GM19240 (cell line): ENCODE measurements around the gene TSHB.
"Not testable (repeated sequence)": the region's sequence is repeated elsewhere in the genome, so short reads cannot be mapped to it uniquely, and the experiment has no call there.

Experiments used
- DNase-seq: peaks from one replicate; pipeline ENCODE4 v3.0.0; 2011; ENCODE audit warnings: low spot score; ENCODE audit not compliant: insufficient read length

Gene TSHB

GRCh38 chr1:115029526-115029925 lies at the start of gene TSHB:
Gene TSHB, plus strand, starts transcription at chr1:115029826. Its CDS starts 3,537 bp downstream, at chr1:115033363.
- no peak for DNase-seq

GRCh38 chr1:114982251-114982650 lies 47.4 kb upstream of the TSHB start:
- no peak for DNase-seq

- DNase-seq, result no peak
Observed at GRCh38 chr1:114986286-114986685, 43.3 kb upstream of the TSHB start.

- DNase-seq, result no peak
Observed at GRCh38 chr1:114988095-114988494, 41.5 kb upstream of the TSHB start.

- no peak for DNase-seq
Observed at GRCh38 chr1:114997510-114998289, 31.9 kb upstream of the TSHB start.

DNA sequence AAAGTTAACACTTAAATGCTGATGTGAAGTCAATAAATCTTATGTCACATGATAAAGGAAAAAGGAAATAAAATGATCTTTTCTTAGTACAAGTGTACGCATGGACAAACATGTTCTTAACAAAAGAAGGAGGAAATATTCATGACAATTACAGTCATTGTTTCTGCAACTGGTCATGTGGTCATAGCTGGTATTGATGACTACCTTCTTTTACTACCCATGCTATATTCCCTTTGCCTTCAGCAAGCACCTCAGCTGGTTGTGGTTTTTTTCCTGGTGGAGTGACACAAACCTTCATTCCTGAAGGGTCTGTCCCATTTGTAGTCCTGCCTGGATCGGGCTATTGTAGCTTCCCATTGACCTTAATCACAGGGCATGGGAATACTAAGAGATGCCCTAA lies 23.4 kb upstream of the TSHB start:
- DNase-seq, result no peak

DNA sequence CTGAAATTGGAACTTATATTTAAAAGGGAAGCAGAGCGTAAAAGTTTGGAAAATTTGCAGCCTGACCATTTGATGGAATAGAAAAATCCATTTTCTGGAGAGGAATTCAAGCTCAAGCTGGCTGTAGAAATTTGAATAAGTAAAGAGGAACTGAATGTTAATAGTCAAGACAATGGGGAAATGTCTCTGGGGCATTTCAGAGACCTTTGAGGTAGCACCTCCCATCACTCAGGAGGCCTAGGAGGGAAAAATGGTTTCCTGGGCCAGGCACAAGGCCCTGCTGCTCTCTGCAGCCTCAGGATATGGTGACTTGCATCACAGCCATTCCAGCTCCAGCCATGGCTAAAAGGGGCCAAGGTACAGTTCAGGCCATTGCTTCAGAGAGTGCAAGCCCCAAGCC lies 17.6 kb upstream of the TSHB start:
- DNase-seq, result no peak

DNA sequence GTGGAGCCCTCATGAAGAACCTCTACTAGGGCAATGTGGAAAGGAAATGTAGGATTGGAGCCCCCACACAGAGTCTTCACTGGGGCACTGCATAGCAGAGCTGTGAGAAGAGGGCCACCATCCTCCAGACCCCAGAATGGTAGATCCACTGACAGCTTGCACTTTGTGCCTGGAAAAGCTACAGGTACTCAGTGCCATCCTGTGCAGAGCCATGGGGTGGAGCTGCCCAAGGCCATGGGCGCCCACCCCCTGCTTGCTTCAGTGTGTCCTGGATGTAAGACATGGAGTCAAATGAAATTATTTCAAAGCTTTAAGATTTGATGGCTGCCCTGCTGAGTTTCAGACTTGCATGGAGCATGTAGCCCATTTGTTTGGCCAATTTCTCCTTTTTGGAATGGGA lies 17.2 kb upstream of the TSHB start:
- no peak for DNase-seq

GRCh38 chr1:115013792-115014191 lies 15.8 kb upstream of the TSHB start:
- no peak for DNase-seq

GRCh38 chr1:115019549-115019948 lies 10.1 kb upstream of the TSHB start:
- DNase-seq, result not testable (repeated sequence)

DNA sequence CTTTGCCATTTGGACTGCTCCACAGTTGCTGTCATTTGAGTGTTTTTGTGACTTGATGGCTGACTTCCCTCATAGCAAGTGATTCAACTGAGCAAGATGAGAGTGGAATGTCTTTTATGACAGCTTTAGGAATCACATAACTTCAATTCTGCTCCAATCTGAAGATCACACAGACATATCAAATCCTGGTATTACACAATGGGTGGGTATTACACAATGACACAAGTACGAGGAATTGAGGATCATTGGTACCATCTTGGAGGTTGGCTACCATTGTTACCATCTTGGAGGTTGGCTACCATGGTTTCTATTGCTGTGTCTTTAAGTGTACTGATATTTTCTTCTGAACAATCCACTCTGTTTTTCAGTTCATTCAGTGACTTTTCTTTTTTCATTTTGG lies 8.5 kb upstream of the TSHB start:
- no peak for DNase-seq

- DNase-seq, result no peak
Observed at GRCh38 chr1:115023593-115023992, 6.0 kb upstream of the TSHB start.

DNA sequence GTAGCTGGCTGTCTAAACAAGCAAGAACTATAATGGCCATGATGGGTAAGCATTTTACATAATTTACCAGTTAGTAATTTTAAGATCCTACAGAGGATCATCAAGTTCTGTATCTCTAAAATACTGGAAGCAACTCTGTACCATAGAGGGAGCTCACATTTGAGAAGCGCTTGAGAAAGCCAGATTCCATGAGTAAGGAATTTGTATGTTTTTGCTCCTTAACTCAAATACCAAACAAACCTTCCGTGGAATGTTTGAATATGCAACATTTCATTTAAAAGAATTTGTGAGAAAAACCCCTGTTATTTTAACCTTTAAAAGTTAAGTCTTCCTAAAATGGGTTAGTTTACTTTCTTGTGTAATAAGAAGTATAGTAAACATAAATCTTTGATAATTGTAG lies 2.0 kb downstream of the TSHB start:
- DNase-seq, result no peak

DNA sequence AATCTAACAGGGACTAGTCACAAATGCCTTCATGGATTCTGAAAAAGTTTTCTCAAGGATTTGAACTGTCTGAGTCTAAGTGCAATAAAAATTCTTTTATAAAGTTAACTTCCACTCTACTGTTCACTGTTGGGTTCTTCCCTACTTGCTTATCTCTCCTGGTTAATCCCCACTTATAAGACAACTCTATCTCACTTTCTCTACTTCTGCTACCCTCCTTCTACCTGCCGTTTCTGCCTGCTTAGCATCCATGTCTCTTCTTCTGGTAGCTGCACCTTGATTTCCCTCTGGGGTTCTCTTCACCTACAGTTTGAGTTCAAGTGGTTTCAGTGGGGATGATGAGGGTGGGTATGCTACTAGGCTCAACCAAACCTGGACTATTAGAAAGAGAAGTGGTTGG lies 6.0 kb downstream of the TSHB start:
- no peak for DNase-seq

DNA sequence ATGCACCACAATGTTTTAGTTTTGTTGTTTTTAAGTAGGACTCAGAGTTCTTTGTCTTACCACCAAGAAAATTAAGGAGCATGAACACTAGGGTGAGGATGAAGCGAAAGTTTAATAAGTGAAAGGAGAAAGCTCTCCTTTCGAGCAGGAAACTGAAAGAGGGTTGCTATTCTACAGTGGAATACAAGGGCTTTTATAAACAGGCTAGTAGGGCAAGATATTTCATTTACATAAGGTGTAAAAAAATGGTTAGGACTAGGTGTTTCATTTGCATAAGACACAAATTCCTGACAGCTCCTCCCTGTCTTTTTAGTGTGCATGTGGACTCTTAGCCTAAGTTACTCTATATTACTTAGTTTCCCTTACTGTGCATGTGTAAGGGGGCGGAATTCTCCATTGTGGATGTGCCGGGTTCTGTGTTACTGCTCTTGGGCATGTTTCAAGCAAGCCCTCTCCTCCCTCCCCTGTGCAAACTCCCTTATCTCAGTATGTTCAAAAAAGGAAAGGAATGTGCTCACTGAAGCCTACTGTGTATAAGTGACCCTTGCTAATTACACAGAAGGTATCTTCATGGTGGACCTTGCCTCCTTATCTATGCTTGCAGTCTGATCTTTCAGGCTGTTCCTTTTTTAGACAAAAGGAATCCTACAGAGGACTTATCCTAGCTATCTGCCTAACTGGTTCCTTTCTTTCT lies 7.3 kb downstream of the TSHB start:
- DNase-seq, result no peak

DNA sequence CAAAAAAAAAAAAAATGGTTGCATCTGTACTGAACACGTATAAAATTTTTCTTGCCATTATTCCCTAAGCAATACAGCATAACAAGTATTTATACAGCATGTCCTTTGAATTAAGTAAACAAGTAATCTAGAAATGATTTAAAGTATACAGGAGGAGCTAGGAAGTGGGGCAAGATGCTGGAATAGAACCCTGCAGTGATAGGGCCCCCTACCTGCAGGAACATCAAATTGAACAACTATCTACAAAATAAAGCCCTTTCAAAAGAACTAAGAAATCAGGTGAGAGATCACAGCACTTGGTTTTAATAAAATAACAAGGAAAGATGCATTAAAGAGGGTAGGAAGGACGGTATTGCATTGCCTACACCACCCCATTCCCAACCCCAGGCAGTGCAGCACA lies 10.9 kb downstream of the TSHB start:
- no peak for DNase-seq

DNA sequence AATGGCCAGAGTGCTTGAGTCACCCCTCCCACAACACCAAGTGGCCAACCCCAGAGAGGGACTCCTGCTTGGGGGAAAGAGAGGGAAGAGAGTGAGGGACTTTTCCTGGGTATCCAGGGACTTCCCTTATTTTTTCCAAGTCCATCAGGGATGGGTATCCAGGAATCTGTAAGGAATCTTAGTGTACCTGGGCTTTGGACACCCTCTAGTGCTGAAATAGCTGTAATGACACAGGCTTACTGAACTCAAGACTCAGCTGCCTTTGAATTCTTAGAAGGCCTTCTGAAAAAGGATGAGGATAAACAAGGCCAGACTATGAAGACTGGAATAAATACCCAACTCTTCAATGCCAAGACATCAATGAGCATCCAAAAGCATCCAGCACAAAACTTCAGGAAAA lies 12.0 kb downstream of the TSHB start:
- DNase-seq, result no peak

DNA sequence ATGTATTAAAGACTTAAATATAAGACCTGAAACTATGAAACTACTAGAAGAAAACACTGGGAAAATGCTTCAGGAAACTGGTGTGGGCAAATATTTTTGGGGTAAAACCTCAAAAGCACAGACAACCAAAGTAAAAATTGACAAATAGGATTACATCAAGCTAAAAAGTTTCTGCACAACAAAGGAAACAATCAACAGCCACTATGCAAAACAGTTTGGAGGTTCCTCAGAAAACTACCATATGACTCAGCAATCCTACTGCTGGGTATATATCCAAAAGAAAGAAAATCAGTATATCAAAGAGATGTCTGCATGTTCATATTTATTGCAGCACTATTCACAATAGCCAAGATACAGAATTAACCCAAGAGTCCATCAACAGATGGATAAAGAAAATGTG lies 17.1 kb downstream of the TSHB start:
- DNase-seq, result no peak

- no peak for DNase-seq
Observed at GRCh38 chr1:115051850-115052249, 22.2 kb downstream of the TSHB start.

DNA sequence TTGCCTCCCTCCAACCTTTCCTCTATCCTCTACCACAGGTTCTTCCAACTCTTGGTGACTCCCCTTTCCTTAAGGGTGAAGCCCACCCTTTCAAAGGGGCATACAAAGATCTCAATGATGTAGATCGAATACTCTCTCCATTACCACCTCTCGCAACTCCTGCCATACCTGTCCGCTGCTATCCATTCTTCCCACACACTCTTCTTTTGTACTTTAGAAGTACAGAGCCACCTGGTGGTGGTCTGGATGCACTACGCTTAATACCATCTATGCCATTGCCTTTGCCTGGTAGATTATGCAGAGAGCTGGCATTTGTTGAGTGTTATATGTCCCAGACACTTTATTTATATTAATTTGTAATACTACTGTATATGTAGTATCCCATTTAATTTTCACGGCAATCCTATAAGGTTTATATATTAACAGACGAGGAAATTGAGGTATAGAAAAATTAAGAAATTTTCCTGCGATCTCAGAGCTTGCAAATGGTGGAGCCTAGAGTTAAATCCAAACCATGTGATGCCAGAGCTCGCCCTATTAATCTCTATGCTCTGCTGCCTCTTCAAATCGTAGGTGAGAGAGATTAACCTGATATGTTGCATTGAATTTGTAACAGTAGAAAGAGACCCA lies 22.9 kb downstream of the TSHB start:
- peak; percentile 30 for DNase-seq

DNA sequence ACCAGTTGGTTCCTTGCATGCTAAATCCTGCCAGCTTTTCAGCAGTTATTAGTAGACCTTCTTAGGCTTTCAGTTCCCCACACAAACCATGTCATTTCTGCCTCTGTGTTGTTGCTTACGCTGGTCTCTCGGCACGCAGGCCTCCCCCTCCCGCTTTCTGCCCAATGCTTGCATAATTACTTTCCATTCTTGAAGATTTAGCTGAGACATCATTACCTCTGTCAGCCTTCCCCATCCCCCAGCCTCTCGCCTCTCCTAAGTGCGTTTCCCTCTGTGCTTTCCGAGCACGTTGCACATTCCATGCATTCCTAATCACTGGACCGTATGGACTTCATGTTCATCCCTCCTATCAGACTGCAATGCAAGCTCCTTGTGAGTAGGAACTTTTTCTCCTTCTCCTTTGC lies 26.8 kb downstream of the TSHB start:
- DNase-seq, result no peak

GRCh38 chr1:115057661-115058254 lies 28.1 kb downstream of the TSHB start:
- DNase-seq, result no peak
